HG03442 (cell line): Measurements from ENCODE around the gene TLL1.

Experiments used
- ATAC-seq: cut with Tn5 transposase; IDR thresholded peaks from one replicate; pipeline ENCODE4 v1.9.1; 2021; ENCODE audit warnings: mild to moderate bottlenecking, moderate library complexity; ENCODE audit not compliant: unreplicated experiment

TLL1 gene

DNA sequence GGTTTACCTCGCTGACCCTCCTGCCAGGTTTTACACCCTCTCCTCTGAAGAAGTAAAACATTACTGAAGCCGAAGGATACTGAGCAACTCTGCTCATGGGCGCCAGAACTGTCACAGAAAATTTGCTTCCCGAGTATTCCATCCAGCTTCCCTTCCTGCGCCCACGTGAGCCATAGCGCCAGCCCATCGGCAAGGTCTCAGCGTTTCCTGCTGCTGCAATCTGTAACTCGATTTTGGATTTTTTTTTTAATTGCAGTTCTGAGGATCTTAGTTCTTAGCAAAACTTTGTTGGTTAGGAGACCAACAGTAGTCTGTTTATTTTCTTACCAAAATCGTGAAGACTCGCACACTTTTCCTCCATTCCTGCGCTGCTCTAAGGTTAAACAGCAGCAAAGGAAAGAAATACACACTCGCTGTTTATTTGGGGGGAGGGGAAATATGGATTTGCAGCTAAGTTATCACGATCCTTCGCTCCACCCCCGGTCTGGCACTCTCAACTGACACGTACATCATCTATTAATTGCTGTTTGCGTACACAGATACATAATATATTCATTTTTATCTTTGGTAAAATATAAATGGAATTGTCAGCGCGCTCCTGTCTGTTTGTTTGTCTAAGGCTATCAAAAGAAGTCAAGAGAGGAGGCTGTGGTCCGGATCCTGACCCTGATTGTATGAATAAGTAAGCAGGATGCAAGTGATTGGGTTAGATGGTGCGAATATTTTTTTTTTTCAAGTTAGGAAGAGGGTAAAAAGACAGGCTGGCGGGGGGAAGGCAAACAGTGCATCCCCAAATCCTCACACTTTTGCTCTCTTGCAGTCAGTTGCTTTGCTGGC lies at the start of gene TLL1:
TLL1 (plus strand) TSS at position 777 of the 837 bp plus-strand sequence. CDS start 668 bp downstream, outside the sequence.
- ATAC-seq, result no peak

DNA sequence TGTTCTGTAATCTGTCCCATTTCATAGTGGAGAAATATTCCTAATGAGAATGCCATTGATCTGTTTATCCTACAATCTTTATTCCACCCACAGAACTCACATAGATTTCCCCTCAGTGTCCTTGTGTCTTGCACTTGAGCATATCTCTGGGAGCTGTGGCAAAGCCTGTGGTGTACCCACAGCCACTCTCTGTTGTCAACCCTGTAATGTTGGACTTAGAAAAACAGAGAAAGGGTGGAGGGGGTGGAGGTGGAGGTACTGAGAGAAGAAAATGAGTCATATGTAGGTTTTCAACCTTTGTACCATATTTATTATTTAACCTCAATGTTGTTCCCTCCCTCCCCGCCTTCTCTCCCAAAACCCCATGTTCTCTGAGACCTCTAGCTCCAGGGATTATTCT lies 46.9 kb upstream of the TLL1 start:
- ATAC-seq, result no peak

DNA sequence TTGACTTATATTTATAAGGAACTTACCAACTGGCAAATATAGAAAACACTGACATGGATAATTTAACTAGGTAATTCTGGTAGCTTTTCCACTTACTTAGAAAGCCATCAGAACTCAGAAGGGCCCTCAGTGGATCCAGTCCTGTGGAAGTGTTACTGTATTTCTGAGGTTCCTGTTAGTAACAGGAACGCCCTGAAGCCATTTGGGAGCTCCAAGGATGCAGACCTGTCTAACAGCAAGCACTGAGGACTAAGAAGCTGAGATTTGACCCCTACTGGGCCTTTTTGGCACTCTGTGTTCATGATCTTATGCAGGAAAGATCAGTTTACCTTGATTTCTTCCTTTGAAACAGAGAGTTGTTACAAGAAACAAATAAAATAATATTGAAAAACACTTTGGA lies 46.0 kb upstream of the TLL1 start:
- ATAC-seq, result no peak

DNA sequence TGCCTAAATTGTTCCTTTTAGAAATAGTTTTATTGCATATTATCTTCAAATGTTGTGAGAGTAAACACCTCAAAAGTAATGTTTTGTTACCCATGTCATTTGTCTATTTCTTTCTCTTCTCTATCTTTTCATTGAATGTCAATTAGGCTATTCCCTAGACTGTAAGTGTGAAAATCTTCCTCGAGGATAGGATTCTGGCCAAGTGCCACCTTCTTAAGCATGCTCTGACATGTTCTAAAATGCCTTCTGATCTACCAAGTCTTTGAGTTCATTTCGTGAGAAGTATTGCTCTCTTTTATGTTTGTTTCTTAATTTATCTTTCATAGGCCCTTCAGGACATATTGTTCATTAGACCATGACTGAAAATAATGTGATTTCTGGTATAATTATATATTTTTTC lies 44.1 kb upstream of the TLL1 start:
- ATAC-seq, result no peak

DNA sequence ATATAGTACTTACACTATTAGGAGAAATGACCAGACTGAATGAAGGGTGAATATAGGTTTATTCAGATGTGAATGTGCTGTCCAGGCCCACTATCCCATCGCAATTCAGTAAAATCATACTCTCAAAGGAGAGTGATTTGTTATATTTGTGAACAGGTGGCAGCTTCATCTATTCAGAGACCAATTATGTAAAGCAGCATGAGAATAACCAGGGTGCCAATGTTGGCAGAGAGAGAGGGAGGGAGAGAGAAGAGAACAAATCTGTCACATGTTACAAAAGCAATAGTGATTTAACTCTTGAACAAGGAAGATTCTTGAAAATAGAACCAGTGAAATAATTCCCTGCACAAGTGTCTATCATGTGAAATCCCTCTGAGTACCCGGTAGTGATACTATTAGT lies 38.9 kb upstream of the TLL1 start:
- ATAC-seq, result no peak

DNA sequence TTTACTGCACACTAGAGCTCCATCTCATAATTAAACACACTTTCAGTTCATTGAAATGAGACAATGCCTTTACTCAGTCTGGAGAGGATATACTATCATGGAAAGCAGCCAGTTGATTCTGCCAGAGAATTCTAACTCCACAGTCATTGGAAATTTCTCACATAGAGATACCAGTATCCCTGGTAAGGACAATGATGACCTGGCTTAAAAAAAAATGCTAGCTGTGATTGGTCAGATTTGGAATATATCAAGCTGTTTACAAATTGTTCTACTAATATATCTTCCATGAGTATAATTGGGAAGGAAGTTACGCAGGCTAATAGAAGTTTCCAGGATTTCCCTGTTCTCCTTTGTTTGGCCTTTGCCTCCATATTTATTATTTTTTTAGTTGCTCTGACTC lies 34.5 kb upstream of the TLL1 start:
- ATAC-seq, result no peak

DNA sequence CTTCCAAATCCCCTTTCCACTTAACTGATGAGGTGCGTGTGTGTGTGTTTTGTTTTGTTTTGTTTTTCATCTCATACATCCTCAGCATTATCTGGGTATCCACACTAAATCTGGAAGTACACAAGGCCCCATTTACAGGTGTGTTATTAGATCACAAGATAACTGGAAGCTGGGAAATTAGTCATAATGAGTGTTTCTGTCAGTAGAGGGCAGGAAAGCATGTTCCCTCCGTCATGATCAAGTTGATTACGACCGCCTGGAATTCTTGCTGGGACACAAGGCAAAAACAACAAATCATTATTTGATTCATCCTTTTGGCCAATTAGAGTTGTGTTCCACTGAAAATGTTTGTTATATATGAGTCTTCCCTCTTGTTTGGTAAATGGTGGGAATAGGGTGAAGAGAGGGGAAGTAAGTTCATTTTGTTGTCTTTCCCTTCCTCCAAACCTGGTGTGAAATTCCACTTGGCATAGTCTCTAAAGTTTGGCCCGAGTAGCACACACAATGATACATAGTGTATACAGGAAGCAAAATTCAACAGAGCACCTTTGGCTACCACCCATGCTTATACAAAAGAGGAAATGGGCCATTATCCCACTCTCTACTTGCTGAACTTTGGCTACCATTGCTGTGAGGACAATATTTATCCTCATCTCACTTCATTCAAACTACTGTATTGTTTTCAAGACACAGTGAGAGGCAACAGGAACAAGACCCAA lies 33.3 kb upstream of the TLL1 start:
- no peak for ATAC-seq

DNA sequence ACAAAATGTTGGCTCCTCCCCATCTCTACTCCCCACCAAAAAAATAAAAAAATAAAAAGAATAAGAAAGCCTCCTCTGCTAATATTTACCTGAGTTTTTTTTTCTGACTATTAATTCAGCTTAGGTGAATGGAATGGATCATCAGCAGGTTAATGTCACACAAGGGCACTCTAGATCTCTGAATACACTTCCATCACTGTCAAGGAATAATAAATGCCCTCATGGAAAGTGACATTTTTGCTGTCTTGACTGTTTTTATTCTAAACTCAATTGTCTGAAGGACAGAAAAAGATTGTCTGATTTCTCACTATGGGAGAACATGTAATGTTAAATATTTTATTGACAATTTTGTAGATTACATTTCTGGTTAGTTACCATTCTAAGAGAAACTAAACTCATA lies 30.4 kb upstream of the TLL1 start:
- no peak for ATAC-seq

DNA sequence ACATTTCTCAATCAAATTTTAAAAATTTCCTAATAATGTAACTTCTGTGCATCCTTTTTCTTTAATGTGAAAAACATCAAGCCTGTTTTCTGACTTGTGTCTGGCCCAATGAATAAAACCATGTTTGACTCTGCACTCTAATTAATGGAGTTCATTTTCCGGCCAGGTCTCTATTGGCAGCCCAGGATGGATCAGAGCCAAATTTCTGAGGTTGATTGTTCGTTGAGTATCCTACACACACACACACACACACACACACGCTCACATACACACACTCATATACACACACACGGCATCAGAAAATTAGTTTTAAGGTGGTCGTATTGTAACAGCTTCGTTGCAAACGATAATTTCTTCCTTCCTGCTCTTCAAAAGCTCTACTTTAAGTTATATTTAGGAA lies 28.9 kb upstream of the TLL1 start:
- ATAC-seq, result no peak

DNA sequence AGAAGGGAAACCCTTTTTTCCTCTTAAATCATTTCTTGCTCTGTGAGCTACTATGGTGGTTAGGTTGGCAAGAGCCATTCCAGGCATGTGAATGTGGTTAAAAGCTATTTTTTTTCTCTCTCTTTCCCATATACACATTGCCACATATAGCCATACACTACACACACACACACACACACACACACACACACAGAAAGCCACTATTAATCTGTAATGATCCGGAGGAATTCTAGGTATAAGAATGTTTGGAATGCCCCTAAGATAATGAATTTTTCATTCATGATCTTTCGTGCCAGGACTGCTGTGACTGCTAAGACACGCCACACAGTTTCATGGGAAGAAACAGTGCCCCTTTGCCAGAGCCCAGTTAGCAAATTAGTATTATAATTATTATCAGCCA lies 21.8 kb upstream of the TLL1 start:
- no peak for ATAC-seq

DNA sequence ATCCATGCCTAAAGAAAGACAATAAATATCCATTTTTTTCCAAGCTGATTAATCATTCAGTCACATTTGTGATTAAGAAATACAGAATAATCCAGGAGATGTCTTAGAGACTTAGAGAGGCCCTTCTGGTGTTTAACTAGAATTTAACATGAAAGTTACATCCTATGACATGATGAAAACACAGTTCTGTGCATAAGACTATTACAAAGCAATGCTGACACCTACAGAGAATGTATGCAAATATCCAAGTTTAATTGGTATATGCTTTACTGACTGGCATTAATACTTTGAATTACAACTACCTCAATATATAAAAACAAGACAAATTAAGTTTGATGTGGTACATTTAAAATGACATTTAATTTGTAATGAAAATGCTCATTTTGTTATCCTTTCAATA lies 17.8 kb upstream of the TLL1 start:
- ATAC-seq, result no peak

DNA sequence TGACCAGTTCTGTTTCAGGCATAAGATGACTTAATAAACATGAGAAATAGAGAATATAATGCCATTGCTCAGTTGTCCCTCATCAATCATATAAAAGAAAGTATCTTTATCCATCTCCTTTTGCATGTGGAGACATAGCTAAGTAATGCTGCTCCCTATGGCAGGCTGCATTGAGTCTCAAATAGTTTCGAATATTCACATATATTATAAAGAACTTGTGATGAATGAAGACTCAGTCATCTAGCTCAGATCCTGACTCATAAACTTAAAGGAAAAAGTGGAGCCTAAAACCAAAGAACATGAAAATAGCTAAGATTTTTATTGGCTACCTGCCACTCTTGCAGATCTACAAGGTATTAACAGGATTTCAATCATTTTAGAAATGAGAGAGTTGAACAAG lies 11.7 kb upstream of the TLL1 start:
- no peak for ATAC-seq

DNA sequence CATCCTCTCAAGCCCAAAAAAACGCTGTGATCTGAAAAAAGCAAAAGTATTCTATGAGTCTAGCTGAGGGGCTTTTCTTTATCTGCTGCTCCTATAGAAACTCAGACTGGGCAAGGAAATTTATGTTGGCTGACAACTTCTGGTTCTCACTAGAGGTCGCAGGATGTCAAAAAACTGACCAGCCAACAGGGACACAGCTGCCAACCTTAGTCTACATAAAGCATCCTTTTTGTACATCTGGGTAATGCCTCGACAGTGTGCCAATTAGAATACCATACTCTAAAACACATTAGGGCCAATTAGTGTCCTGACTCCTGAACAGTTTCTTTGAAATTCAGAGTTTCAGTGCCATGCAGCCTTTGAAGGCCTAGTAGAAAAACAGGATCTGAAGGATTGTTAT lies 8.8 kb upstream of the TLL1 start:
- no peak for ATAC-seq

DNA sequence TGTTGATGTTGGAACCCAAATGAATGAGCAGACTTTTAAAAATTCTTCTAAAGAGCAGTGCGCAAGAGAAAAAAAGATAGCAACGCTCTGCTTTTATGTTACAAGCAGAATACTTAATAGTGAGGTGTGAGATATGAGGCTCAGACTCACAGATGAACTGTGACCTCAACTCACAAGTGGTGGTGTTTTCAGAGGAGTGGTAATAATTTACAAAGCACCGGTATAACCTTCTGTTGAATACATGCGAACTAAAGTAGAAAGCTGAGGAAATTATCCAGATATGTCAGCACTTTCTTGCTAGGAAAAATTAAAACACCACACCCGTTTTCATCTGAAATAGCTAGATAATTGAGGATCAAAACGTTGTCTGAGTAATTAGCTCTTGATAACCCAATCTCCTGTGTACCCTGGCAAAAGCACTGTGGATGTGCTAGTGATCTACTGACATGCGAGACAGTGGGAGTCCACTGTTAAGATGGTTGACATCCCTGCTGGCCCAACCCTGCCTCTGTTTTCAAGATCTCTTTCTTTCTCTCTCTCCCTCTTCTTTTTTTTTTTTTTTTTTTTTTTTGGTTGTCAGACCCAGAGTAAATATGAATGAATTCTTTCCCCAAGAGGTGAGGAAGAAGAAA lies 6.9 kb upstream of the TLL1 start:
- no peak for ATAC-seq

DNA sequence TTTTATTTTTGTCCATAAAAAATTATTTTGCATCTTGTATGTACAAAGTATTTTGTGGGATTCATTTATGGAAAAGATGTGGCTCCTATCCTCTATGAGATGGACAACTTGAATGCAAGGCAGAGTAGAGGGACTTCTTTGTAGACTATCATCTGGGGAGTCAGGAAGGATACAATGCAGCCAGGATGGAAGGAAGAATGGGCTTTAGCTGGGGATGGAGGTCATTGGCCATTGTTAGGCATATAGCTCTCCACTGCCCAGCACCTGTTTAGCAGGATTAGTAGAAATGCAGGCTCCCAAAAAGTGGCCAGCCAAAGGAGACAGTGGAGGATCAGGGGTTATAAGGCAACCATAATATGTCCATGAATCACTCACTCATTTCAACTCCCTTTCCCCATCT lies 5.1 kb upstream of the TLL1 start:
- ATAC-seq, result no peak

DNA sequence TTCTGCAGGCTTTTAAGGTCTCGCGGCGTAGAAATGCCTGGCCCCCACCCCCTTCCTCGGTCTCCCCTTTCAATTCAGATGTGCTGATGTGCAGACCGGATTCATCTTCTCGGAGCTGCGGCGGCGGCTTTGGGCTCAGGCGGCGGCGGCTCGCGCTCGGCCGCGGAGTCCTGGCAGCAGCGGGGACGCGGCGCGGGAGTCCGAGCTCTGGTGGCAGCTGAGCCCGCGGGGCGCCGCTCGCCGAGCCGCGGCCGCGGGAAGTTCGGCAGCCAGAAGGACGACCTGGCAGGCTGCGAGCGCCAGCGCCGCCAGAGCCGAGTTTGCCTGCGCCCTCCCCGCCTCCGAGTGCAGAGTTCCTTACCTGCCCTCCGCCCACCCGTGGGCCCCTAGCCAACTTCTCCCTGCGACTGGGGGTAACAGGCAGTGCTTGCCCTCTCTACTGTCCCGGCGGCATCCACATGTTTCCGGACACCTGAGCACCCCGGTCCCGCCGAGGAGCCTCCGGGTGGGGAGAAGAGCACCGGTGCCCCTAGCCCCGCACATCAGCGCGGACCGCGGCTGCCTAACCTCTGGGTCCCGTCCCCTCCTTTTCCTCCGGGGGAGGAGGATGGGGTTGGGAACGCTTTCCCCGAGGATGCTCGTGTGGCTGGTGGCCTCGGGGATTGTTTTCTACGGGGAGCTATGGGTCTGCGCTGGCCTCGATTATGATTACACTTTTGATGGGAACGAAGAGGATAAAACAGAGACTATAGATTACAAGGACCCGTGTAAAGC lies 448 bp downstream of the TLL1 start:
- no peak for ATAC-seq

DNA sequence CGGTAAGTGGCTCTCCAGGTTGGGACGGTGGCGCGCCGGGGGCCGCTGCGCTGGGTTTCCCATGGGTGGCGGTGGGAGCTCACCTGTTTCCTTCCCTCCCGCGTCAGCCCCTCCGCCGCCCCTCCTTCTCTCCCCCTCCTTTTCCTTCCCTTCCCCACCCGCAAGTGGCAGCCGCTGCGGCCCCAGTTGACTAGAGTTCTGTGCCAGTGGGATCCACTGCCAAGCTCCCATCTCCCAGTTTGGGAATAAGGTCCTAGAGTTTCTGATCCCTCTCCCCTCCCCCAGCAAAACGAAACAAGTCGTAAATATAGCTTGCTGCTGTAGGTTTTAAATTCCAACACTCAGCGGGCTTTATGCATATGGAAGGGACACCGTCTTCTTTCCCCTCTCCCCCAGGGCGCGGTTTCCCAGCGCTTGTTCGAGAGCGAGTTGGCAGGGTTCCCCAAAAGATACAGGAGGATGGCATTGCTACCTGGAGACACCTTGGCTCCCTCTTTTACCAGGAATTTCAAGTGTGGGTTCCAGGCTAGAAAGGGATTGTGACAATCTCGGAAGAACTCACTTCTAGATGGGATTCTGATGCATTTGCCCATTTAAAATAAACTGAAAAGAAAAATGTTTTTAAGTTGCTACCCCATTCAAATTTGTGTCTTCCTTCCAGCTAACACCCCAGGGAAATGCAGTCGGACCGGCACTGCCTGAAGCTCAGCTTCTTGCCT lies 1.2 kb downstream of the TLL1 start:
- no peak for ATAC-seq

DNA sequence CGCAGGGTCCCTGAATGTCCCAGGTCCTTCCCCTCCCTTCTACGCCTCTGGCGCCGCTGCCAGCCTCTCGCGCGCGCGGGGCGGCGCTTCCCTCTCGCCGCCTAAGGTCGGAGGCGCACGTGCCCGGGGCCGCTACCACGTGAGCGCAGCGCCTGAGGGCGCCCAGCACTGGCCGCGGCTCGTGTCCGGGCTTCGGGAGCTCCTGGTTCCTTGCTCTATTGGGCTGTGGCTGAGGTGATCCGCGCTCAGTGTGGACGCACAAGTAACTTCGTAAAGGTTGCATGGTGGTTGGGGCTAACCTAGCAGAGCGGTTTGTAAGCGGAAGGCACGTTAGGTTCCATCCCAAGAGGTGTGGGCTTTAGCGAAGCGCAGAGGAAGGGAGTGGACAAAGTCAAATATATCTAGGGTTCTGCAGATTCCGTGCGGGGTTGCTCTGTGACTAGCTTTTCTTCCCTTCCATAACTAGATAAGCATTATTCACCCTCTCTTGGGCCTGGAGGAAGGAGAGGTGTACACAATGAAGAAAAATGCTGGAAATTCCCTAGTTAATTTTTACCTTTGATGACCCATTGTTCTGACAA lies 1.8 kb downstream of the TLL1 start:
- ATAC-seq, result no peak

DNA sequence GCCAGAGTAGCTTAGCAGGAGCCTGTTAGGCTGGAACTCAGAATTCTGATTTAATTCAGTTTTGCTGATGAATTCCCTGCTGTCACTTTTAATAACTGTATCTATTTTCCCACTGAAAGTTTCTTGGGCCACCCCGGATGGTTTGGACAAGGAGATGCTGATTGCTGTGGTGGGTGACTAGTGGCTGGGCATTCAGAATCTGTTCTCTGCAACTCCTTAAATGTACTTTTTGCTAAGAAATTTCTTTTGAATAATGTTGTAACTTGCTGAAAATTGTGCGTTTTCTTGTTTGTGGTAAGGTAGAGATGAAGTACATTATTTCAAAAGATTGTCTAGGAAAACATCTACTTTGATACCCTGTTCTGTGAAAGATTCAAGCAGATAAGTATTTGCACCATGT lies 2.4 kb downstream of the TLL1 start:
- ATAC-seq, result no peak

DNA sequence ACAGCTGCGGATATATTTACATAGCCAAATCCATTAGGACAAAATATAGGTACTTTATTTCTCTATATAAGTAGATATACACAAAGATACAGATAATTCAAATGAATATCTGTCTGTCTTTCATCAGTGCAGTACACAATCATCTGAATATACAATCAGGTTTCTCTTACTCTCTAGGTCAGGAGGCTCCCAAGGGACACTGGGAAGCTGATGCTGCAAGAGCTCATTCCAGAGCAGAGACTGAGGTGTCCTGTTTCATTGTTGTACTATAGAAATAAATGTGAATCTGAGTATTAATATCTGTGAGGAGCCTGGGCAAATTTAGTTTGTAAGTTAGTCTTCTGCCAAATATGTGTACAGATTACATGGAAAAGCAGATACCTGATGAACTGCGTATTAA lies 4.2 kb downstream of the TLL1 start:
- ATAC-seq, result no peak
